ENCODE measurements around the gene DUSP12.
"Not testable (repeated sequence)": the region's sequence is repeated elsewhere in the genome, so short reads cannot be mapped to it uniquely, and the experiment has no call there.

Gene DUSP12, protein sequence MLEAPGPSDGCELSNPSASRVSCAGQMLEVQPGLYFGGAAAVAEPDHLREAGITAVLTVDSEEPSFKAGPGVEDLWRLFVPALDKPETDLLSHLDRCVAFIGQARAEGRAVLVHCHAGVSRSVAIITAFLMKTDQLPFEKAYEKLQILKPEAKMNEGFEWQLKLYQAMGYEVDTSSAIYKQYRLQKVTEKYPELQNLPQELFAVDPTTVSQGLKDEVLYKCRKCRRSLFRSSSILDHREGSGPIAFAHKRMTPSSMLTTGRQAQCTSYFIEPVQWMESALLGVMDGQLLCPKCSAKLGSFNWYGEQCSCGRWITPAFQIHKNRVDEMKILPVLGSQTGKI

DNA sequence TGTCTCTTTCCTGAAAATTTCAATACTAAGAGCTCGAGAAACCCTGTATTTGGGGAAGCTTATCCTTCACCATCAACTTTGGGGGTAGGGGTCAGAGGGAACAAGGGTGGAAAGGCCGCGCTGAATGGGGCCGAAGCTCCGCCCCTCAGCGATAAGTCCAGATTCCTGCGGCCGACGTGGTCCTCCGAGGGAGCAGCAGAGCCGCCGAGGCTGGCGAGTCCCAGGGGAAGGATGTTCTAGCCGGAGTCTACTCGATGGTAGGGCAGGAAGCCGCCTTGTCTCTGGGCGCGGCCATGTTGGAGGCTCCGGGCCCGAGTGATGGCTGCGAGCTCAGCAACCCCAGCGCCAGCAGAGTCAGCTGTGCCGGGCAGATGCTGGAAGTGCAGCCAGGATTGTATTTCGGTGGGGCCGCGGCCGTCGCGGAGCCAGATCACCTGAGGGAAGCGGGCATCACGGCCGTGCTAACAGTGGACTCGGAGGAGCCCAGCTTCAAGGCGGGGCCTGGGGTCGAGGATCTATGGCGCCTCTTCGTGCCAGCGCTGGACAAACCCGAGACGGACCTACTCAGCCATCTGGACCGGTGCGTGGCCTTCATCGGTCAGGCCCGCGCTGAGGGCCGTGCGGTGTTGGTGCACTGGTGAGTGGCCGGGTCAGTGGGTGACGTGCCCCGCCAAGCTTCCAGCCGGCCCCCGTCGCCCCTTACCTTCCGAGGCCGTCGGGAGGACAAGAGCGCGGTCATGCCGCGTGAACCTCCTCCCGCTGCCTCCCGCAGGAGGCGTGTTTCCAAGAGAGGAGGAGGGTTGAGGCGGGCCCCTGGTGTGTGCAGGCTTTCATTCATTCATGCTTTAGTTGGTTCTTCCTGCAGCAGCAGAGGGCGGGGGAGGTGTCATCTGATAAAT lies at the start of gene DUSP12:
TSS of gene DUSP12 (plus strand) at position 278 of the 899 bp plus-strand sequence. CDS start at position 294, 16 bp downstream.
- peak; percentile 95 for DNase-seq (ENCODE audit: low spot score)

DNA sequence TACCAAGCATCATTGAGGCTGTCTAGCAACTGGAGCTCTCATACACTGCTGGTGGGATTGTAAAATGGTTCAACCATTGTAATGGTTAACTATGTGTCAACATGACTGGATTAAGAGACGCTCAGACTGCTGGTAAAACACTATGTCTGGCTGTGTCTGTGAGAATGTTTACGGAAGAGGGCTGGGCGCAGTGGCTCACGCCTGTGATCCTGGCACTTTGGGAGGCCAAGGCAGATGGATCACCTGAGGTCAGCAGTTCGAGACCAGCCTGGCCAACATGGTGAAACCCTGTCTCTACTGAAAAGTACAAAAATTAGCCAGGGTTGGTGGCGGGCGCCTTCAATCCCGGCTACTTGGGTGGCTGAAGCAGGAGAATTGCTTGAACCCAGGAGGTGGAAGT lies 47.3 kb upstream of the DUSP12 start:
- DNase-seq (ENCODE audit: low spot score) = no peak

DNA sequence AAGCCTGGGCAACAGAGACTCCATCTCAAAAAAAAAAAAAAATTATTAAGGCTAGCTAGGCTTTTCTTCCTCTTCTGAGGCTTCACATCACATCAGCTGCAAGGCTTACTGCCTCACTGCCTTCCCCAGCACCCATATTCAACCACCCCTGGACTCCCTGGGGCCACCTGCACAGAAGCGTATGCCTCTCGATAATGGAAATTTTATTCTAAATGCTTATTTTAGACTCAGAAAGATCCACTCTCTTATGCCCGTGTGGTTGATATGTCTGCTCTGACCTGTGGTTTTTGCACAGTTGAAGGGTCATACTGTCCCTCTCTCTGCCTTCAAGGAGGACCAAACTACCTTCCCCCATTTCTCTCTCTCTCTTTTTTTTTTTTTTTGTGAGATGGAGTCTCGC lies 44.0 kb upstream of the DUSP12 start:
- no peak for DNase-seq (ENCODE audit: low spot score)

DNA sequence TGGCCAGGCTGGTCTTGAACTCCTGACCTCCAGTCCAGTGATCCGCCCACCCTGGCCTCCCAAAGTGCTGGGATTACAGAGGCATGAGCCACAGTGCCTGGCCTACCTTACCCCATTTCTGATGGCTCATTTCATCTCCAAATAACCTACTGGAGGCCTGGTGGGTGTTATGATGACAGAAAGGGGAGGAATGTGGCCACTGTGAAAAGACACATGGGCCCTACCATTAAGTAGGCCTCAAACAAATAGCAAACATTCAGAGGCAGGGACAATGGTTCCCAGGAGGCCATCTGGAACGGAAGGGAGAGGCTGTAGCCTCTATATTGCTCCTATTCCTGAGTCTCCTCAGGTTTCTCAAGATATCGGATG lies 43.5 kb upstream of the DUSP12 start:
- peak; percentile 40 for DNase-seq (ENCODE audit: low spot score)

DNA sequence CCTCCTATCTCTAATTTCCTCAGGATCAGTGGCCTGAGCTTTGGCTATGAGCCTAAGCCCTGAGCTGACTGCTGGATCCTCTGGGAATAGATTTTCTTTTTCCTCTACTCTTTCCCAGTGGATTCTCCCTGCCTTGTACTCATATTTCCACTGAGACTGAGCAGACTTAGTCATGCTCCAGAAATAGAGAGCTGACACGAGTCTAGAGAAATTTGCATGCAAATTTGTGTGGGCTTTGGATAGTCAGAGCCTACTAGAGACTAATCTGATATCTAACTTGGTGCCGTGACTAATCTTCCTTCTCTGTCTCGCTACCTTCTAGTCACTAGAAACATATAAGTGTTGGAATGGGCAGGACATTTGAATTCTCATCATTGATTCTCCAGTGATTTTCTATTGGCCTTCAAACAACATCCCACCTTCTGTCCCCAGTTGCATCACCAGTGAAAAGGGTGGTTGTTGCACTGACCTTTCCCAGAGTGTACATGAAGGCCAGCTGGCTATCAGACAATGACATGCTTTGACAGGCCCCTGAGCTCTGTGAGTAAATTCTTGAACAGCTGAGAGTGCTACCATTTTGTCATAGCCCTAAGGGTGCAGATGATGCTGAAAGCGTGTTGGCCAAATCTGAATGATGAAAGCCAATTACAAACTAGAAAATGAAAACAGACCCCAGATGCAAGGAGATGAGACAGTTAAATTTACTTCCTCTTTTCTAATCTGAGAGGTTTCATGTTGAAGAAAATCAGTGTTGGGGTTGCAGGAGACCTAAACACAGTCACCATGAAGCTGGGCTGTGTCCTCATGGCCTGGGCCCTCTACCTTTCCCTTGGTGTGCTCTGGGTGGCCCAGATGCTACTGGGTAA lies 42.9 kb upstream of the DUSP12 start, which contains the start of gene FCRLA:
TSS of gene FCRLA (plus strand) at position 748 of the 866 bp plus-strand sequence. CDS start at position 784, 36 bp downstream.
- peak; percentile 77 for DNase-seq (ENCODE audit: low spot score)

DNA sequence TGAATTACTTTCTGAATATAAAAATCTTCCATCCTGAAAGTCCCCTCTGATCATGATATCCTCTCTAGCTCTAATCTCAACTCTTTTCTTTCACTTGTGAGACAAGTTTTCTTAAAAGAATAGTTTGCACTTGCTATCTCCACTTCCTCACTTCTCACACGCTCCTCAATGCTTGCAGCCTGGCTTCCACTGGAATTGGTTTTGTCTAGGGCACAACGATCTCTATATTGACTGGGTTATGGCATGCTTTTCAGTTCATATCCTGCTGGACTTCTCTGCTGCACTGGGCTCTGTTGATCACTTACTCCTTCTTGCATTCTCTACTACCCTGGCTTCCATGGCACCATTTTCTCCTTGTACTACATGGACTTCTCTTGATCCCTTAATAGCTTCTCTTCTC lies 42.1 kb upstream of the DUSP12 start:
- no peak for DNase-seq (ENCODE audit: low spot score)

DNA sequence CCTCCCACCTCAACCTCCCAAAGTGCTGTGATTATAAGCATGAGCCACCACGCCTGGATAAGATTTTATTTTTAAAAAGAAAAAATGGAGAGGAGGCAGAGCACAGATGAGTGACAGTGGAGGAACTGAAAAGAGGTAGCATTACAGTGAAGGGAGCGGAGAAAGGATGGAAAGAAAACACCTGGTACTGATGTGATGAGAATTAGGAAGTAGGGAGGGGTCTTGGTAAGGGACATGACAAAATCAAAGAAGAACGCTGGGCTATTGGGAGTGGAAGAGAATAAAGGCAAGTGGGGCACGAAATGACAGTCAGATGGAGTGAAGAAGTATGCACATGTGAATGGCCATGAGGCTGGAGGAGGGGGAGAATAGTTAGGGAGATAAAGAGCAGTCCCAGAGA lies 40.2 kb upstream of the DUSP12 start:
- DNase-seq (ENCODE audit: low spot score) = no peak

DNA sequence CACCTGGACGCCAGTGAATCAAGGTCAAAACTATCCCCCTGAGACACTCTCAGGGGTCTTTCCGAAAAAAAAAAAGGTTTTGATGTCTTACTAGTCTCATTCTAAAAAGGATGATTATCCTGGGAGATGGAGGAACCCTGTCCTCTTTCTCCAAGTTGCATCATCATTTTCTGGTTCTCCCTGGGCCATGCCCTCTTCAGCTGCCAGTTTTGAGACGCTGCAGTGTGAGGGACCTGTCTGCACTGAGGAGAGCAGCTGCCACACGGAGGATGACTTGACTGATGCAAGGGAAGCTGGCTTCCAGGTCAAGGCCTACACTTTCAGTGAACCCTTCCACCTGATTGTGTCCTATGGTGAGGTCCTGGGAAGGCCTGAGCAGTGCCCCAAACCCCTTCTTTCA lies 39.0 kb upstream of the DUSP12 start:
- no peak for DNase-seq (ENCODE audit: low spot score)

DNA sequence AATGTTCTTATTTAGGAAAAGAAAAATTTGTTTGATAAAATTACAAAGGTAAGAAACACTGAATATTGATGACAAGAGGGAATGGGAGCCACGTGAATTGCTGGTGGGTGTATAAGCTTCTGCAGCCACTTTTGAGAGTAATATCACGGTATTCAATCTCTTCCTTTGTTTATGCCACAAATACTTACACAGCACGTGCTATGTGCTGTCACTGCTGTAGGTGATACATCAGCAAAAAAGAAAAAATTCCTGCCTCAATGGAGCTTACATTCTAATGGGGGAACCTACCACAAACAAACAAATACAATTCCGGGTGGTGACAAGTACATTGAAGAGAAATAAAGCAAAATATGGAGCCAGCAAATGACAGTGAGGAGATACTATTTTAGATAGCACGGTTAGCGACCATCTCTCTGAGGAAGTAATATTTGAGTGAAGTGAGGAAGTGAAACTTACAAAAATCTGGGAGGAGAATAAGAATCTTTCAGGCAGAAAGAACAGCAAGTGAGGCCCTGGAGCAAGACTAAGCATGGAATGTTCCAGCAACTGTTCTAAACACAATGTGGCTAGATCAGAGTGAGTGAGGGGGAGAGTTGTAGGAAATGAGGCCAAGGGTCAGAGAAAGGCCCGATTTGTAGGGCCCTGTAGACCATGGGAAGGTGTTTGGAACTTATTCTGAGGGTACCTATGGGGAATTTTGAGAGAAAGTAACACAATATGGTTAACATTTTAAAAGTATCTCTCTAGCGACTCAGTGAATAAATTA lies 30.8 kb upstream of the DUSP12 start:
- DNase-seq (ENCODE audit: low spot score) = no peak

DNA sequence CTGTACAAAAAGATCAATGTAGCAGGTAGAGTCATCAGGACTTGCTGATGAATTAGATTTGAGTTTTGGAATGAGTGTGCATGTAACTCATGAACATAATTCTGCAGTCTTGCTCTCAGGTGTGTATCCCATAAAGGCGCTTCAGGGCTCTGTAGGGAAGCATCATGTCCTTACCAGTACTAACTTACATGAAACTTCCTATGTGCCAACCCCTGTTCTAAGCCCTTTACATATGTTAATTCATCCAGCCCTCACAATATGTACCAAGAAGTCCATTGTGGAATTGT lies 30.3 kb upstream of the DUSP12 start:
- no peak for DNase-seq (ENCODE audit: low spot score)

DNA sequence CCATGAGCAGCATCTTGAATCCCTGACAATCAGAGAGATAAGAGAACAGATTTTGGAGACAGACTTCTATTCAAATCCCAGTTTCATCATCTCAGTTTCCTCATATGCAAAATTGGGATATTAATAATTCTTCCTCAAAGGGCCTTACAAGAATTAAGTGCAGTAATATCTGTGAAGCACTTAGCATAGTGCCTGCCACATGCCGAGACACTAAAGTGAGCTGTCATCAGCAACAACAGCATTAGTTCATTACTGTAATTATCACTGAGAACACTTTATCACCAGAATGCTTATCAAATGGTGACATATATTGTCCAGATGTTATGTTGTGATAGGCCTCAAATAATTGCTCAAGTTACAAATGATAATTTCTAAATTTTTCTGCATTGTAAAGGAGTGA lies 29.2 kb upstream of the DUSP12 start:
- no peak for DNase-seq (ENCODE audit: low spot score)

DNA sequence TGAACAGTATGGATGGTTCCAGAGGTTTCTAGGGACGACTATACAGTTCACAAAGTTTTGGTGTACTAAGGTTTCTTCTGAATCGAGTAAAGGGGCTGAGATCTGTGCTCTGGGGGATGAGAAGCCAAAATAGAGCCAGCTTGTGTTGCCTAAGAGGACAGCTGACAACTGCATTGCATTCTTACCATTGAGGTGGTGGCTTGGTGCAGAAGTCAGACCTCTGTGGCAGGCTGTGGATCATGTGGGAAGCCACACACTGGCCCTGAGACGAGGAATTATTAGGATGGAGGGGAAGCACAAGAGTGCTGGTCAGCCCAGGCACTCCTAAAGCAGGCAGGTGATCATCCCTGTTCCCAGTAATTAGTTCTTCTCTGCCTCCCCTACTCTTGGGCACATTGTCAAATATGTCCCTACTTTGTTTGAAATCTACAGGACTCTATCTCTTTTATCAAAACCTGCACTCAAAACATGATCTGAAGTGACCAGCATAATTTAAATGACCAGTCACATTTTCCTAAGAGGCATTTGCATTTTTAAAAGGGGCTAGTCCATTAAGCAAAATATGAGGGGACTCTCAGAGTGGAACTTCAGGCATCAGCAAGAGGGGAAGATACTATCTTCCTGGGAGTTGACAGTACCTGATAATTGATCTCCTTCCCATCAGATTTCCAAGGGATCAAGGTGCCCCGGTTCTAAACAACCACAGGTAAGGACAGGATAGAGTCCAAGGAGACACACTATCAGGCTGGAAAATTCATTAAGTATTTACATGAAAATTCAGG lies 28.4 kb upstream of the DUSP12 start, which contains the start of gene FCRLB:
TSS of gene FCRLB (plus strand) at position 589 of the 782 bp plus-strand sequence. CDS start 1,129 bp downstream, outside the sequence.
- no peak for DNase-seq (ENCODE audit: low spot score)

DNA sequence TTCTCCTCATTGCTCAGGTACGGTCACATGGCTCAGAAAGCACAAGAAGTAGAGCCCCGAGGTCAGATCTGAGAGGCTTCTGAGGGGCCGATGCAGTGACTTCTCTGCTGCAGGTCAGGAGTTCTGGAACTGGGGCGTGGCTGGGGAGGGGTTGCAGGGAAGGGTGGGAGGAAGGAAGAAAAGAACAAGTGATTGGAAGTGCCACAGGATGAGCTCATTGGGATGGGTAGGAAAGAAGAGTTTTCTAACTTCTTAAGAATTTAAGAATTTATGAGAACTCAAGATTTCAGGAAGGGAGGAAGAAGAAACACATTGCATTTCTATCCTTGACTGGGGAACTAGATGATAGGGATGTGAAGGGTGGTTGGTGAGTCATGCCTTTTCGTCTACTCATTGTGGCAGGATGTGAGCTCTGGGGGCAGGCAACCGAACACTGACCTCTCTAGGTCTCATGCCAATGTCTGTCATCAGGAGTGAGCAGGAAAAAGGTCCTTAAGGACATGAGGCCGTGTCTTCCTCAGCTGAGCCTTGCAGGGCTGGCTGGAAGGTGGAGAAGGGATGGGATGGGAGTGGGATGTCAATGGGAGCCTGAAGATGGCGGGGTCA lies 27.7 kb upstream of the DUSP12 start:
- peak; percentile 76 for DNase-seq (ENCODE audit: low spot score)

DNA sequence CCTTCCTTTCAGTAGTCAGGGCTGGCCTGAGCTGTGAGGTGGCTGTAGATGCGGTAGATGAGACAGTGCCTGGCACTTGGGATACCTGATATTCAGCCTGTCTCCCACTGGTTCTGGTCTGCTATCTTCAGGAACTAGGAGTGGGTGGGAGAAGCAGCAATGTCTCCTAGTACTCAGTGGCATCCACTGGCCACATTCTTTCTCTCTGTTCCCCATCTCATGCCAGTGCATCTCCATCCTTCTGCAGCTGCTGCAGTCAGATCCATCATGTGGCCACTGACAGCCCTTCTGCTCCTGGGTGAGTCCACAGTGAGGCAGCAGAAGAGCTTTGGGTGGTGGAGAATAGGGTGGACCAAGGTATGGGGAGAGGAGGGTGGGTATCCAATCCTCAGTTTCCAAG lies 27.2 kb upstream of the DUSP12 start:
- DNase-seq (ENCODE audit: low spot score) = no peak

DNA sequence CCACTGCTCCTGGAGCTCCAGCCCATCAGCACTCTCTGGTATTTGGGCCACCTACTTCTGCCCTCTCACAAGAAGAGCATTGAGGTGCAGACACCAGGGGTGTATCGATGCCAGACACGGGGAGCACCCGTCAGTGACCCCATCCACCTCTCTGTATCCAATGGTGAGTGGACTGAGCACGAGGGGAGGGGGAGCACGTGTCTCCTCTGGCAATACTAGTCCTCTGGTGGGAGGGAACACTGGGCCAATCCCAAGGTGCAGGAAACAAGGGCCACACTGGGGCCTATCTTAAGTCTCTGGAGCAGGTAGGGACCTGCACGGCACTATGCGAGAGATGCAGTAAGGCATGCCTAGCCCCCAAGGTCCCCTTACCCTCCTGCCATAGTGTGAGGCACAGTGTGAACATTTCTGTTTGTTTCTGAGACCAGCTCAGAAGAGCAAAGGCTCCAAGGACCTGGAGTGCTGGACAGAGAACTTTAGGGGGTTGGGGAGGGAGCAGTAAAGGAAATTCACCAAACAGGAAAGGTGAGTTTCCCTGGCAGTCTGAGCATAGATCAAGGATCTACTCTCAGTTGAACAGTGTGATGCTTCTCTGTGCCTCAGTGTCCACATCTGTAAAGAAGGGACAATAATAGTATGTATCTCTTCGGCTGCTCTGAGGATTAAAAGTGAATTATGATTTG lies 26.0 kb upstream of the DUSP12 start:
- DNase-seq (ENCODE audit: low spot score) = no peak

DNA sequence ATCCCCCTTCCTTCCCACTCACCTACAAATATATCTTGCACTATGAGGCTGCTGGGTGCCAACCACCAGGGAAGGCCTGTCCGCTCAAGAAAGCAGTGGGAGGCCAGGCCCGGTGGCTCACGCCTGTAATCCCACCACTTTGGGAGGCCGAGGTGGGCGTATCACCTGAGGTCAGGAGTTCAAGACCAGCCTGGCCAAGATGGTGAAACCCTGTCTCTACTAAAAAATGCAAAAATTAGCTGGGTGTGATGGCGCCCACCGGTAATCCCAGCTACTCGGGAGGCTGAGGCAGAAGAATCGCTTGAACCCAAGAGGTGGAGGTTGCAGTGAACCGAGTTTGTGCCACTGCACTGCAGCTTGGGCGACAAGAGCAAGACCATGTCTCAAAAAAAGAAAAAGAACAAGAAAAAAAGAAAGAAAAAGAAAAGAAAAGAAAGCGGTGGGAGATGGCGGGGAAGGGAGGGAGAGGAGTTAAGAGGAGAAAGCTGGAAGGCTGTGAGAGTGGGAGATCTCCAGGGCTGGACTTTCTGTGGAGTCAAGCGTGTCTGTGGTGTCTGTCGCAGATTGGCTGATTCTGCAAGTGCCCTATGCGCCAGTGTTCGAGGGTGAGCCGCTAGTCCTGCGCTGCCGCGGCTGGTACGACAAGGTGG lies 24.2 kb upstream of the DUSP12 start:
- DNase-seq (ENCODE audit: low spot score) = not testable (repeated sequence)

DNA sequence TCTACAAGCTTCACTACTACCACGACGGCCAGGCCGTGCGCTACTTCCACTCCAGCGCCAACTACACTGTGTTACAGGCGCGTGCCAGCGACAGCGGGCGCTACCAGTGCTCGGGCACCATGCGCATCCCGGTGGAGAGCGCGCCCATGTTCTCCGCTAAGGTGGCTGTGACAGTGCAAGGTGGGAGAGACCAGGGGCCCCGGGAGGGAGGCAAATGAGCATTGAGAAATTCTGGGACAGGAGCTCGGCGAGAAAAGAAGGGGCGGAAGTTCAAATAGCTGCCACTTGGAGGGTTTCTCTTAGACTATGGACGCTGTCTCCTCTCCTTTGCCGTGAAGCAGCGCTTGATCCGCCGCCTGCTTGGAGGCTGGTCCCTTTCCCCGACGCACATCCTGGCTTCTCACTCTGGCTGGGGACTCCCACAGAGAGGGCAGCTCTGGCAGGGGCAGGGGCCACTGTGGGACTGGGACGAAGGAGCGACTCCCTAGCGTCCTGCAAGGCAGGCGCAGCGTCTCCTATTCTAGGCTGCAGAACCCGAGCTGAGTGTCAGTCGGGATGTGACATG lies 23.6 kb upstream of the DUSP12 start:
- peak; percentile 39 for DNase-seq (ENCODE audit: low spot score)

DNA sequence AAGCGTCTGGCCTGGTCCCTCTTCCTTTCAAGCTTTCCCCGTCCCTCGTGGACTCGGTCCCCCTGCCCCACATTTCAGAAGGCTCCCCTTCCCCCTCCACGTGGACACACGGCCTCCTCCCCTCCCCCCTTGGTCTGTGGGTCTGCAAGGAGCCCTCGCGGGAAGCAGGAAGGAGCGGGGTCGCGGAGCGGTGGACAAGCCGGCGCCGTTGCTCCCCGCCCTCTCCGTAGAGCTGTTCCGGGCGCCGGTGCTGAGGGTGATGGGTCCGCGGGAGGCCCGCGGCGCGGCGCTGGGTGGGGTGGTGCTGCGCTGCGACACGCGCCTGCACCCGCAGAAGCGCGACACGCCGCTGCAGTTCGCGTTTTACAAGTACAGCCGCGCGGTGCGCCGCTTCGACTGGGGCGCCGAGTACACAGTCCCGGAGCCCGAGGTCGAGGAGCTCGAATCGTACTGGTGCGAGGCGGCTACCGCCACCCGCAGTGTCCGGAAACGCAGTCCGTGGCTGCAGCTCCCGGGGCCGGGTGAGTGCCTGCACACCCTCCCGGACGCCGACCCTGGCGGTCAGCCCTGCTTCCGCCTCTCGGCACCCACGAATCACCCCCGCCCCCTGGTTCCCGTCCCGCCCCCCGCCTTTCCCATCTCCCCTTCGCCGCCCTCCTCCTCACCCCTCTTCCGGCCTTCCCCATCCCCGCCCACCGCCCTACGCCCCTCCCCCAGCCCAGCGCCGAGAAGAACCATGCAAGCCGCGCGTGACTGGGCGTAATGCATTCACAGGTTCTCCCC lies 22.9 kb upstream of the DUSP12 start:
- peak; percentile 79 for DNase-seq (ENCODE audit: low spot score)
